H1 (cell line): ENCODE measurements around the gene ACACA.

ENCODE experiments used
- MAFK ChIP-seq: IDR thresholded peaks from 2 replicates; pipeline ENCODE4 v1.6.1; 2012; ENCODE audit warnings: low read depth, mild to moderate bottlenecking, improper control_type of control experiment, low read length
- POLR2A ChIP-seq, 2 experiments: IDR thresholded peaks; 1 replicate in 1 of 2; 2 replicates in 1 of 2; pipeline ENCODE4 v1.6.1; 2011; ENCODE audit warnings: low read depth in 2 of 2, low read length in 2 of 2, mild to moderate bottlenecking in 2 of 2; ENCODE audit errors: control extremely low read depth in 1 of 2
- POLR2AphosphoS5 ChIP-seq: IDR thresholded peaks from 2 replicates; pipeline ENCODE4 v1.6.1; 2011; ENCODE audit warnings: low read depth, low read length
- POU5F1 ChIP-seq: IDR thresholded peaks from 2 replicates; pipeline ENCODE4 v1.6.1; 2011; ENCODE audit warnings: low read depth, mild to moderate bottlenecking, low read length, moderate library complexity
- TCF12 ChIP-seq: IDR thresholded peaks from 2 replicates; pipeline ENCODE4 v1.6.1; 2011; ENCODE audit warnings: low read depth, mild to moderate bottlenecking, low read length
- TF ChIP-seq, protein P1 (sequence below), 3 experiments: IDR thresholded peaks; 1 replicate in 2 of 3; 2 replicates in 1 of 3; pipeline versions ENCODE4 v1.5.1 to v1.6.1; 2011; ENCODE audit warnings: low read length in 3 of 3, mild to moderate bottlenecking in 3 of 3, inconsistent platforms in 2 of 3, low read depth in 1 of 3, moderate library complexity in 1 of 3; ENCODE audit not compliant: insufficient read depth in 1 of 3; ENCODE audit errors: control extremely low read depth in 1 of 3

DNA sequence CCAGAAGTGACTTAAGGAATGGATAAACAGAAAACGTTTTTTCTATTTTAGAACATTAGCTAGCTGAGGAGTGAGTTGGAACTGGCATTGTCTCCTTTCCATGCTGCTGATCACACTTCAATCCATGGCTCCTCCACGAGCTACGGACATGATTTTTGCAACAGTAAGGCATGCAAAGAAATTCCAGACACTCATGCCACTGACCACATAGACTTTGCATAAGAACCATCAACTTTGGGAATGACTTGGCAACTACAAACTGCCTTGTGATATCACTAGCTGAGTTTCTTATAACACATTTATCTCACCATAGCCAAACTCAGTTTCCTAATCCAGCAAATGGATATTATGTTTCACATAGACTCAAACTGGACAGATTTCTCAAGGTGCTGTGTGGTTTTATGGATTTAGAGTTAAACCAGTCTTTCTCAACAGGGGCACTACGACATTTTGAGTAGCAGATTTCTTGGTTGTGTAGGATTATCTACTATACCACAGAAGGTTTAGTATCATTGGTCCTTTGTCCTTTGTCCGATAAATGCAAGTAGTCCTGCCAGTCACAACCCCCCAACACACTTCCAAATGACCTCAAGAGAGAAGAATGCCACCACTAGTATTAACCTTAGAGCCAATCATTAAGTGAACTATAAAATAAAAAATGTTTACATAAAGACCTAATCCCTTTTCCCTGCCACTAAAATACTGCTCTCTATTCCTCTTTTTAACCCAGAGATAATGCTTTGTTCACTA is 79.1 kb downstream of the ACACA start:
- TF ChIP-seq, protein P1, sequence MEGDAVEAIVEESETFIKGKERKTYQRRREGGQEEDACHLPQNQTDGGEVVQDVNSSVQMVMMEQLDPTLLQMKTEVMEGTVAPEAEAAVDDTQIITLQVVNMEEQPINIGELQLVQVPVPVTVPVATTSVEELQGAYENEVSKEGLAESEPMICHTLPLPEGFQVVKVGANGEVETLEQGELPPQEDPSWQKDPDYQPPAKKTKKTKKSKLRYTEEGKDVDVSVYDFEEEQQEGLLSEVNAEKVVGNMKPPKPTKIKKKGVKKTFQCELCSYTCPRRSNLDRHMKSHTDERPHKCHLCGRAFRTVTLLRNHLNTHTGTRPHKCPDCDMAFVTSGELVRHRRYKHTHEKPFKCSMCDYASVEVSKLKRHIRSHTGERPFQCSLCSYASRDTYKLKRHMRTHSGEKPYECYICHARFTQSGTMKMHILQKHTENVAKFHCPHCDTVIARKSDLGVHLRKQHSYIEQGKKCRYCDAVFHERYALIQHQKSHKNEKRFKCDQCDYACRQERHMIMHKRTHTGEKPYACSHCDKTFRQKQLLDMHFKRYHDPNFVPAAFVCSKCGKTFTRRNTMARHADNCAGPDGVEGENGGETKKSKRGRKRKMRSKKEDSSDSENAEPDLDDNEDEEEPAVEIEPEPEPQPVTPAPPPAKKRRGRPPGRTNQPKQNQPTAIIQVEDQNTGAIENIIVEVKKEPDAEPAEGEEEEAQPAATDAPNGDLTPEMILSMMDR (IDR thresholded peaks at IDR 0.05; ENCODE audit: control extremely low read depth in 1 of 3, insufficient read depth in 1 of 3, low read depth in 1 of 3, low read length in 3 of 3), result no peak
- no peak for TF ChIP-seq POU5F1
- TF ChIP-seq POLR2A (IDR thresholded peaks at IDR 0.05; ENCODE audit: control extremely low read depth in 1 of 2, low read depth in 2 of 2, low read length in 2 of 2), result no peak
- TF ChIP-seq TCF12, result no peak
- TF ChIP-seq MAFK, result no peak
- no peak for TF ChIP-seq POLR2AphosphoS5
